Mammary epithelial cell (primary cell): ENCODE results near the gene GRK4.

Source experiments
- EZH2 ChIP-seq: IDR thresholded peaks from 2 replicates; pipeline ENCODE4 v1.6.1; 2012; ENCODE audit warnings: low read length, inconsistent platforms, borderline replicate concordance
- TF ChIP-seq, protein P1 (sequence below), 2 donors: IDR thresholded peaks in 1 of 2; conservative IDR thresholded peaks in 1 of 2; 2 replicates each; pipeline ENCODE4 v1.5.1; 2011 to 2012; ENCODE audit warnings: inconsistent platforms in 2 of 2, low read length in 2 of 2, mild to moderate bottlenecking in 2 of 2, control low read depth in 1 of 2, low read depth in 1 of 2; ENCODE audit not compliant: insufficient read depth in 1 of 2; ENCODE audit errors: extremely low read depth in 1 of 2

DNA sequence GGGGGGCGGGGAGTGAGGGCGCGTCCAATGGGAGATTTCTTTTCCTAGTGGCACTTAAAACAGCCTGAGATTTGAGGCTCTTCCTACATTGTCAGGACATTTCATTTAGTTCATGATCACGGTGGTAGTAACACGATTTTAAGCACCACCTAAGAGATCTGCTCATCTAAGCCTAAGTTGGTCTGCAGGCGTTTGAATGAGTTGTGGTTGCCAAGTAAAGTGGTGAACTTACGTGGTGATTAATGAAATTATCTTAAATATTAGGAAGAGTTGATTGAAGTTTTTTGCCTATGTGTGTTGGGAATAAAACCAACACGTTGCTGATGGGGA is 112.2 kb downstream of the GRK4 start:
- TF ChIP-seq, protein P1, sequence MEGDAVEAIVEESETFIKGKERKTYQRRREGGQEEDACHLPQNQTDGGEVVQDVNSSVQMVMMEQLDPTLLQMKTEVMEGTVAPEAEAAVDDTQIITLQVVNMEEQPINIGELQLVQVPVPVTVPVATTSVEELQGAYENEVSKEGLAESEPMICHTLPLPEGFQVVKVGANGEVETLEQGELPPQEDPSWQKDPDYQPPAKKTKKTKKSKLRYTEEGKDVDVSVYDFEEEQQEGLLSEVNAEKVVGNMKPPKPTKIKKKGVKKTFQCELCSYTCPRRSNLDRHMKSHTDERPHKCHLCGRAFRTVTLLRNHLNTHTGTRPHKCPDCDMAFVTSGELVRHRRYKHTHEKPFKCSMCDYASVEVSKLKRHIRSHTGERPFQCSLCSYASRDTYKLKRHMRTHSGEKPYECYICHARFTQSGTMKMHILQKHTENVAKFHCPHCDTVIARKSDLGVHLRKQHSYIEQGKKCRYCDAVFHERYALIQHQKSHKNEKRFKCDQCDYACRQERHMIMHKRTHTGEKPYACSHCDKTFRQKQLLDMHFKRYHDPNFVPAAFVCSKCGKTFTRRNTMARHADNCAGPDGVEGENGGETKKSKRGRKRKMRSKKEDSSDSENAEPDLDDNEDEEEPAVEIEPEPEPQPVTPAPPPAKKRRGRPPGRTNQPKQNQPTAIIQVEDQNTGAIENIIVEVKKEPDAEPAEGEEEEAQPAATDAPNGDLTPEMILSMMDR (conservative IDR thresholded peaks at IDR 0.05 in 1 of 2, IDR thresholded peaks at IDR 0.05 in 1 of 2; ENCODE audit: extremely low read depth in 1 of 2, insufficient read depth in 1 of 2, low read depth in 1 of 2, low read length in 2 of 2) = no peak
- no peak for TF ChIP-seq EZH2
